ENCODE data around the gene ICAM3.

The ICAM3 gene

DNA sequence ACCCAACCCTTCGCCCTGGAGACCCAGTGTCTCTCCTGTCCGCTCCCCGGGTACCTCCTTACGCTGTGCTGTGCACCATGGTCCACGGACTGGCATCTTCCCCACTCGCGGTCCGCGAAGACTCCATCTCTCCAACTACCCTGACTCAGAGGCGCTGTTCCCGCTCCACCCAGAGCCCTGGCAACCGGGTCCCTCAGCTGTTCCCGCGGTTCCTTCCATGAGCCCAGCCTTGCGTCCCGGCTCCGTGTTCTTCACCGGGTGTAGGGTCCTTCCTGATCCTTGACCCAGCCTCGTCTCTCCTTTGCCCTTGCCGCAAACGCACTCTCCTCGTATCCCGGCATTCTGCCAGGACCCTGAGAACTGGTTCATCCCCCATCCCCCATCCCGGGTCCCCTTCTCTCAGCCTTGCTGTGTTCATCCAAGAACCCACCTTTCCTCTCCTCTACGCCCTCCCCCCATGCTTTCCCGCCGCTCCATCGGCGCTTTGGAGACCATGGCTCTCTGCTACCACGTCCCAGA is 49.0 kb downstream of the ICAM3 start:
- DNase-seq, result peak; percentile 21

- peak; percentile 63 for DNase-seq
Measured at GRCh38 chr19:10289836-10290356, 49.5 kb downstream of the ICAM3 start, which contains the start of gene ICAM5. TSS of gene ICAM5 (plus strand) at chr19:10289952. CDS start at chr19:10290044, 92 bp downstream.

- DNase-seq, result peak; percentile 72
Measured at GRCh38 chr19:10289167-10289835, 50.1 kb downstream of the ICAM3 start.

- DNase-seq, result peak; percentile 49
Measured at GRCh38 chr19:10288662-10289166, 50.7 kb downstream of the ICAM3 start.

DNA sequence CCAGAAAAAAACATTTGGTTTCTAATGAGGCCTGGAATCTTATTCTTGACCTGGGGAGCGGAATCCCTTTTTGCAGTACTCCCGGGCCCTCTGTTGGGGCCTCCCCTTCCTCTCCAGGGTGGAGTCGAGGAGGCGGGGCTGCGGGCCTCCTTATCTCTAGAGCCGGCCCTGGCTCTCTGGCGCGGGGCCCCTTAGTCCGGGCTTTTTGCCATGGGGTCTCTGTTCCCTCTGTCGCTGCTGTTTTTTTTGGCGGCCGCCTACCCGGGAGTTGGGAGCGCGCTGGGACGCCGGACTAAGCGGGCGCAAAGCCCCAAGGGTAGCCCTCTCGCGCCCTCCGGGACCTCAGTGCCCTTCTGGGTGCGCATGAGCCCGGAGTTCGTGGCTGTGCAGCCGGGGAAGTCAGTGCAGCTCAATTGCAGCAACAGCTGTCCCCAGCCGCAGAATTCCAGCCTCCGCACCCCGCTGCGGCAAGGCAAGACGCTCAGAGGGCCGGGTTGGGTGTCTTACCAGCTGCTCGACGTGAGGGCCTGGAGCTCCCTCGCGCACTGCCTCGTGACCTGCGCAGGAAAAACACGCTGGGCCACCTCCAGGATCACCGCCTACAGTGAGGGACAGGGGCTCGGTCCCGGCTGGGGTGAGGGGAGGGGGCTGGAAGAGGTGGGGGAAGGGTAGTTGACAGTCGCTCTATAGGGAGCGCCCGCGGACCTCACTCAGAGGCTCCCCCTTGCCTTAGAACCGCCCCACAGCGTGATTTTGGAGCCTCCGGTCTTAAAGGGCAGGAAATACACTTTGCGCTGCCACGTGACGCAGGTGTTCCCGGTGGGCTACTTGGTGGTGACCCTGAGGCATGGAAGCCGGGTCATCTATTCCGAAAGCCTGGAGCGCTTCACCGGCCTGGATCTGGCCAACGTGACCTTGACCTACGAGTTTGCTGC is 52.4 kb downstream of the ICAM3 start, which contains the start of gene ICAM4:
ICAM4 (plus strand) TSS at position 153 of the 935 bp plus-strand sequence; CDS start at position 211, 58 bp downstream.
- peak; percentile 39 for DNase-seq

GRCh38 chr19:10285393-10285792 is 54.0 kb downstream of the ICAM3 start:
- no peak for DNase-seq

DNA sequence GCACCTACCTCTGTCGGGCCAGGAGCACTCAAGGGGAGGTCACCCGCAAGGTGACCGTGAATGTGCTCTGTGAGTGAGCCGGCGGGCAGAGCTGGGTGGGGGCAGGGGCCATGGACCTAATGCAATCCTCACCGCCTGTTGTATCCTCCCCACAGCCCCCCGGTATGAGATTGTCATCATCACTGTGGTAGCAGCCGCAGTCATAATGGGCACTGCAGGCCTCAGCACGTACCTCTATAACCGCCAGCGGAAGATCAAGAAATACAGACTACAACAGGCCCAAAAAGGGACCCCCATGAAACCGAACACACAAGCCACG is 54.5 kb downstream of the ICAM3 start:
- no peak for DNase-seq

- DNase-seq, result no peak
Measured at GRCh38 chr19:10284065-10284959, 55.1 kb downstream of the ICAM3 start.

Data from stimulated activated CD4-positive, alpha-beta T cell treated with anti-CD3 and anti-CD28 coated beads, Interleukin-4, amount 100 ng/mL, for 1 hour (primary cell).